Fibroblast of gingiva (primary cell): ENCODE results near the gene UPF2.
"Not testable (repeated sequence)": the region's sequence is repeated elsewhere in the genome, so short reads cannot be mapped to it uniquely, and the experiment has no call there.

ENCODE experiments used
- DNase-seq: peaks from one replicate; pipeline ENCODE4 v3.0.0-alpha.2; 2011; ENCODE audit warnings: low read depth

UPF2 gene

DNA sequence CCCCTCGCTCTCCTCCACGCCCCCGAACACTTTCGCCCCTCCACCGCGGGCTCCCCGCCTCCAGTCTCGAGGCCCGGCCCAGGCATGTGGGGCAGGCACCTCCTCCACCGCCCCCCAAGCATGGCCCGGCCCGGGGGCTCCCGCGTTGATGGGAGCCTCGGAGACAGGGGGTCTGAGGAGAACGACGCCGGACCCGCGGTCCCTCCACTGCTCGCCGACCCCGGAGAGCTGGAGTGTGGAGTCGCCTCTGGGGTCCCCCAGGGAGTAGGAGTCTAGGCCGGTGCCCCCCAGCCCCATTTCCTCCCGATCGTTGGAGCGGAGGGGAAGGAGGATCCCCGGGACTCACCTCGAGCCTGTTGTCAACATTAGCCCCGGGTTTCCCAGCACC is 206 bp downstream of the UPF2 start:
- no peak for DNase-seq

DNA sequence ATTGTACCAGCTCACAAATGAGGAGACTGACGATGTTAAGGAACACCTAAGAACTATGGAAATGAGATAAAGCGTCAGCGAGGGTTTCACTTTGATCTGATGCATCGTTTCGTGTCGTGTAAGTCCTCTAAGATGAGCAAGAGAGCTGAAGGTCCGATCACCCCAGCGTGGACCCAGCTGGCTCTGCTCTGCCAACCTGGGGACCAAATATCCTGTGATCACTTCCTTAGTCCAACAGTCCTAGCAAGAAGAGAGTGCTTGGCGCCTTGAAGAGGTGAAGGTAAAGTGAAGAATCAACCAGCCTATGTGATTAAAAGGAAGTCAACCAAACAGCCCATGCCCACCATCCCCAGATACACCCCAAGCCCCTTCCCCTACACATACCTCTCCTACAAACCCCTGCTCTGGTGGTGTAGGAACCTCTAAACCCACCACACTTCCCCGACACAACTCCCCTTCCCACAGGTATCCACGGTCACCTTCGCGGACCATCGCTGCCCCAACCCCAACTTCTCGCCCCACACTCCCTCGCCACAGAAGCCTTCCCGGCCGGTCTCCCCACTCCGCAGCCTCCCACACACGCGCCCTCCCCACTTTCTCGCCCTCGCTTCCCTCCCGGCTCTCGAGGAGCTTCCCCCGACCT is 722 bp downstream of the UPF2 start:
- peak; percentile 12 for DNase-seq

DNA sequence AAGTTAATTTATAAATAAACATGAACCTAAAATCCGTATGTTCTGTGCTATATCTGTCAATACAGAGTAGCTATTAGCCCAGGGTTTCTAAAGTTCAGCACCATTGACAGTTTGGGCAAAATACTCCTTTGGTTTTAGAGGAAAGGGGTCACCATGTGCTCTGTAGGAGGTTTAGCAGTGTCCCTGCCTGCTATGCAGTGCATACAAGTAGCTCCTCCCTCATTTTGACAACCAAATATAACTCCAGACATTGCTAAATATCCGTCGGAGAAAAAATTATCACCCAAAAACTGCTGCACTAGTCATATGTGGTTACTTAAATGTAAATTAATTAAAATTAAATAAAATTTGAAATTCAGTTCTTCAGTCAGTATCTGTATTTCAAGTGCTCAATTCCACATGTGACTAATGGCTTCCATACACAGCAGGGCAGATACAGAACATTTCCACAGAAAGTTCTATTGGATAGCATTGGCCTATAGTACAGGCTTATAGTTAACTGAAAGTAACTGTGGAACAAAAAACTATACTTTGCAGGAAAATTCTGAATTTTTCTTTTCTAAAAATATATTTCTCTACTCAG is 6.4 kb downstream of the UPF2 start:
- DNase-seq = no peak

DNA sequence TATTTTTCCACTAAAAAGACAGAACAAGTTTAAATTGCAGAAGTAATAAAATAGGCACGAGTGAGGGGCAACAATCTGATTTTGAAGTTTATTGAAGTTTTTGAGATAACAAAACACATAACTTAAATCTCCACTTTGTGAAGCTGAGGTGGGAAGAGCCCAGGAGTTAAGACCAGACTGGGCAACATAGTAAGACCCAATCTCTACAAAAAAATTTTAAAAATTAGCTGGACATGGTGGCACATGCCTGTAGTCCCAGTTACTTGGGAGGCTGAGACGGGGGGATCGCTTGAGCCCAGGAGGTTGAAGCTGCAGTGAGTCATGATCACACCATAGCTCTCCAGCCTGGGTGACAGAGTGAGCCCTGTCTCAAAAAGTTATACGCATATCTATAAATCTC is 11.2 kb downstream of the UPF2 start:
- no peak for DNase-seq

DNA sequence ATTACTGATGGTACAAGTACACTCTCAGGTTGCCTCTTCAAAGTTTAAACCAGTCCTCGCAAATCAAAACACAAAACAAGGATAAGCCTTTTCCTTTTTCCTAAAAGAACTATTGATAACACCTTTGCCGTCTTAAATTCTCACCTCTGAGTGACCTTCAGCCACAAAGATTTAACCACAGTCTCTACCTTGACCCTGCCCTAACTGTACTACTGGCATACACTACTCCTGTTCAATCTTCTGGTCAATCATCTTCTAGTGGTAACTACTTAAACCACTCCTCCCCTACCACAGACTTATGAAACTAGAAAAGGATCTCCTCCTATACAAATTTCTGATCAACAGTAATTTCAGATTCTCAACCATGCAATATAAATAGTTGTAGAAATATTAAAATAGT is 15.1 kb downstream of the UPF2 start:
- DNase-seq = no peak

DNA sequence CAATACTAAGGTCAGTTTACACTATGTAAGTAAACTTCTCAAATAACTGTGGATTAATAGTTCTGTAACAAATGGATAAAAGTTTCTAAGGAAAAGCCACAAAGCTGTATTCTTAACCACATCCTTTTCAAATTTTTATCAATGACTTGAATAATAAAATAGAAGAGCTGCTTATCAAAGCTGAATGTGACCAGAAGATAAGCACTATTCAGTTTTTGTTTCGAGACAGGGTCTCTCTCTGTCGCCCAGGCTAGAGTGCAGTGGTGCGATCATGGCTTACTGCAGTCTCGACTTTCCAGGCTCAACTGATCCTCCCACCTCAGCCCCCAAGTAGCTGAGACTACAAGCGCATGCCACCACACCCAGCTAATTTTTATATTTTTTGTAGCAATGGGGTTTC is 17.0 kb downstream of the UPF2 start:
- no peak for DNase-seq

DNA sequence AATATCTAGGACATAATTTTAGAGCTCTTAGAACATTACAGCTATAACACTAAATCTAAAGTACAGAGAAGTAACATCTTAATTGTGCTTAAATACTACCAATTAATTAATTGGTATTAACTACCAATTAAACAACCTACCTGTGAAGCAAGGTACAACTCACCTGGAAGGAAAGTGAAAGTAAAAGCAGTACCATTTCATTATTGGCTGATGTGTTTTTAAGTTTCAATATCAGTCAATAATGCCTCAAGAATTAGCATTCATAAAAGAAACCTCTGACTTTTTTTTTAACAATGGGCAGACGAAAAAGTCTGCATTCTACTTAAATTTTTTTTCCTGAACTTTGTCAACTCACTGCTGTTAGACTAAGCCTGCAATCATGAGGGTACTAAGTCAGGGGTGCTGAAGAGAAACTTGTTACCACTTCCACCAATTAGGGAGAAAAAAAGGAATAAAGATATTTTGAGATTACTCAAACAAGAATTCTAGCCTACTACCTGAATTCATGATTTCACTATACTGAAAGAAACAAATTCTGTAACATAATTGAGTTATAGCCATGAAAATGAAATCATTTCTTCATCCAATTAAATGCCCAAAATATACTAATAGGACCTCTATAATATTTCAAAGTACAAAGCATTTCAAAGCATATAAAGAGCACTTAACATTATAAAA is 19.9 kb downstream of the UPF2 start:
- no peak for DNase-seq

DNA sequence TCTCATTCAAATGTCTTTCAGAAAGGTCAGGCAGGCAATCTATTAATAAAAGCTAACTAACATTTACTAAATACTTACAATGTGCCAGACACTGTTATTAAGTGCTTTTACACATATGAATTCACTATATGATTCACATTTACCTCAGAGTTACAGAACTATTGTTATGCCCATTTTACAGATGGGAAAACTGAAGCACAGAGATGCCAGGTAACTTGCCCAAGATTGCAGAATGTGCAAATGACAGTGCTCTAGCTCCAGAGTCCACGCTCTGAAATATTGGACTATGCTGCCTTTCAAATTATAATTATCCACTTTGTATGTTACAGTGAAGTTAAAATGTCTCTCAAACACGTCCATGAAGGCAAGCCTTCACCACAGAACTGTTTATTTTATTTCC is 22.0 kb downstream of the UPF2 start:
- no peak for DNase-seq

DNA sequence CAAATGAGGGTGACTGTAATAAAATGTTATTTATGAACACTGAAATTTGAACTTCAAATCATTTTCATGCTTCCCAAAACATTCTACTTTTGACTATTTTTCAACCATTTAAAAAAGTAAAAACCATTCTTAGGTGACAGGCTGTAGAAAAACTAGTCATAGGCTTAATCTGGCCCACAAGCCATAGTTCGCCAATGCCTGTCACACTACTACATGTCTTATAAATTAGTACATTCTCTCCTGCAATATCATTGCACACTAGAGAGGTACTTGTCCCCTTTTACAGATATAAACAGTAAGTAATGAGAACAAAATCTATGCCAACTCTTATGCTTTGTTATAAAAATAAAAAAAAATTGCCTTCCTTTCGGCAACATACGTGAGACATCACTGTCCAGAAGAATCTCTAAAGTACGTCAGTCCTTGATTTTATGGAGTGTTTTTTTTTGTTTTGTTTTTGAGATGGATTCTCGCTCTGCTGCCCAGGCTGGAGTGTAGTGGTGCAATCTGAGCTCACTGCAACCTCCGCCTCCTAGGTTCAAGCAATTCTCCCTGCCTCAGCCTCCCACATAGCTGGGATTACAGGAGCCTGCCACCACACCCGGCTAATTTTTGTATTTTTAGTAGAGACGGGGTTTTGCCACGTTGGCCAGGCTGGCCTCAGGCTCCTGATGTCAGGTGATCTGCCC is 23.2 kb downstream of the UPF2 start:
- DNase-seq = peak; percentile 3

DNA sequence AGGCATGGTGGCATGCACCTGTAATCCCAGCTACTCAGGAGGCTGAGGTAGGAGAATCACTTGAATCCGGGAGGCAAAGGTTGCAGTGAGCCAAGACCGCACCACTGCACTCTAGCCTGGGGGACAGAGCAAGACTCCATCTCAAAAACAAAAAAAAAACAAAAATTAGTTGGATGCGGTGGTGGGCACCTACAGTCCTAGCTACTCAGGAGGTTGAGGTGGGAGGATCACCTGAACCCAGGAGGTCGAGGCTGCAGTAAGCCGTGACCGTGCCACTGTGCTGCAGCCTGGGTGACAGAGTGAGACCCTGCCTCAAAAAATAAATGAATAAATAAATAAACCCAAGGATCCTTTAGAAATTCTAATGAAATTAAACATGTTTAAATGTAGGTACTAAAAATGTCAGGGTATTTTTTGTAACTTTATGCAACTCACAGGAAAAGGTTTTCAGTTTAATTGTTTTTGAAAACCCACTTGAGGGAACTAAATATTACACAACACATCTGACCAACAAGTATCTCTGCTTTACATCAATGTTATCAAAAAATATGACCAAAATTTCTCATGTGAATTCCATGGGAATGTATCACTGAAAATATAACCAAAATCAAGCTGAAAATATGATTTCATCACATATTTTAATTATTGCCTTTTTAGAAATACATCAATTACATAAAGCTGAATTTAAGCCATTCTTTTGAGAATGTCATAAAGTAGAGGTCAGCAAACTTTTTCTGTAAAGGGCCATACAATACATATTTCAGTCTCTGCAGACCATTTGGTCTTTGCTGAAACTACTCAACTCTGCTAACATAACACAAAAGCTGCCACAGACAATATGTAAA is 23.9 kb downstream of the UPF2 start:
- peak; percentile 60 for DNase-seq

DNA sequence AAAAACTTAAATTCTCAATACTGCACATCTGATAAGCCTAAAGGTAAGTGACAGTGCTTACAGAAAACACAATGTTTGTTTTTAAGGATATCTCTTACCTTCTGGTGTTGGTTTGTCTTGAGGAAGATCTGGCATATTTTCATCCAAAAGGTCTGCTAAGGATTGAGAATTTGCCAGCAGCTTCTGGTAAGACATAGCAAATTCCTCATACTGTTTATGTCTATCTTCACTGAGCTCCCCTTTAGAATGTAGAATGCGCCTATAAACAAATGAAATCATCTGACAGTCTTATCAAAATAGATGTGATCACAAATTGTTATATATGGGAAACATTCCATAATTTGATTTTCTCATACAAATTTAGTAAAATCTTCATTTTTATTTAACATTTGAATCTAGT is 28.7 kb downstream of the UPF2 start:
- no peak for DNase-seq

DNA sequence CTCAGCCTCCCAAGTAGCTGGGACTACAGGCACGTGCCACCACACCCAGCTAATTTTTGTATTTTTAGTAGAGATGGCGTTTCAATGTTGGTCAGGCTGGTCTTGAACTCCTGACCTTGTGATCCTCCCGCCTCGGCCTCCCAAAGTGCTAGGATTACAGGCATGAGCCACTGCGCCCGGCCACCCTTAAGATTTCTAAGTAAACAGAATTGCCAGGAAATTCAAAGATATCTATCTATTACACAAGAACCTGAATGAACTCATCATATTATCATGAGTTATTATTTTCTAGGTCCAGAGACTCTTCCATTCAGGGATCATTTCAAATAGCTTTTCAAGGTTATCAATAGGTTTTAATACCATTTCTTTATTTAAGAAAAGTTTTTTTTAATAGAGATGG is 29.2 kb downstream of the UPF2 start:
- not testable (repeated sequence) for DNase-seq

DNA sequence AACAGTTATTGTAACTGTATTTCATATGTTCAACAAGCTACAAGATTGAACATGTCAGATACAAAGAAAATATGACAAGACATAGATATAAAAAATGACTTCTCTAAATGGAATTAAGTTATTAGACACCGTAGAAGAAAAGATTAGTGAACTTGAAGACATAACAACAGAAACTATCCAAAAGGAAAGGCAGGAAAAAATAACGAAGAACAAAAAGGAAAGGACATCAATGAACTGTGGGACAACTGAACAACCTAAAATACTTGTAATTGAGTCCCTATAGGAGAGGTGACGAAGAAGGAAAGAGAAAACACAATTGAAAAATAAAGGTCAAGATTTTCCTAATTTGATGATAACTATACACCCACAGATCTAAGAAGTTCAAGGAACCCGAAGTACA is 32.3 kb downstream of the UPF2 start:
- DNase-seq = no peak

DNA sequence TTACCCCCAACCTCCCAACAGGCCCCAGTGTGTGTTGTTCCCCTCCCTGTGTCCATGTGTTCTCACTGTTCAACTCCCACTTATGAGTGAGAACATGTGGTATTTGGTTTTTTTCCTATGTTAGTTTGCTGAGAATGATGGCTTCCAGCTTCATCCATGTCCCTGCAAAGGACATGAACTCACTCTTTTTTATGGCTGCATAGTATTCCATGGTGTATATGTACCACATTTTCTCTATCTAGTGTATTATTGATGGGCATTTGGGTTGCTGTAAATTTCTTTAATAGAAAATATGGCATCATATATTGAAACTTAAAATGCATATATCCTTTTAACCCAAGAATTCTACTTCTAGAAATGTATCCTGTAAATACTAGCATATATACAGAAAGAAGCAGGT is 33.8 kb downstream of the UPF2 start:
- DNase-seq = not testable (repeated sequence)

DNA sequence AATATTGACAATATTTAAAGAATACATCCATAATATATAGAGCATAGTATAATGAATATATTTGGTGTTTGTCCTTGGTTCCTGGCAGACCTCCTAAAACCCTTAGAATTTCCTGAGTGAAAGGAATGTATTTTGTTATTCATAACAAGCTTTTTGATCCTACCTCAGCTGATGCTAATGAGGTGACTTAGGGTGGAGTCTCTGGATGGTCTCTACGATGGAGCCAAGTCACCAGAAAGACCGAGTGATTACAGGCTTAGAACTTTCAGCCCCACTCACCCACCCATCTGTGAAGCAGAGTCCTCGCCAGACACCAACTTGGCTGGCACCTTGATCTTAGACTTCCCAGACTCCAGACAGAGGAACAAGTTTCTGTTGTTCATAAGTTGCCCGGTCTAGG is 35.9 kb downstream of the UPF2 start:
- DNase-seq = no peak

DNA sequence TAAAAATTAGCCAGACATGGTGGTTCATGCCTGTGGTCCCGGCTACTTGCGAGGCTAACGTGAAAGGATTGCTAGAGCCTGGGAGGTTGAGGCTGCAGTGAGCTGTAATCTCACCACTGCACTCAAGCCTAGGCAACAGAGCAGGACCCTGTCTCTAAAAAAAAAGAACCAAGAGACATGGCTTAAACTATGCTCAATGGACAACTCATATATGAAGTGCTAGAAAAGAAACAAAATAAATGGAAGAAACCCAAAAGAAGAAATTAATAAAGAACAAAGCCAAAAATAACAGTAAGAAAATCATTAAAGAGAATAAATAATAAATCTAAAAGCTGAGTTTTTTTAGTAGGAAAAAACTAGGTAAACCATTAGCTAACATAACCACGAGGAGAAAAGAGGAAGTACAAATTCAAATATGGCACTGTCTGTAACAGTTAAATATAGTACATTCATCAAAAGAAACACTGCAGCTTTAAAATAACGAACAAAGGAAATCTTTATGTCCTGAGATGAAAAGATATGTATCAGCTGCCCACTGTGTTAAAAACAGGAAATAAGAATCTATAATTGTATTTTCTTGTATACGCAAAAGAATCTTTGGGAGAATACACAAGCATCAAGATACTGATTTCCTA is 48.7 kb downstream of the UPF2 start:
- DNase-seq = no peak

DNA sequence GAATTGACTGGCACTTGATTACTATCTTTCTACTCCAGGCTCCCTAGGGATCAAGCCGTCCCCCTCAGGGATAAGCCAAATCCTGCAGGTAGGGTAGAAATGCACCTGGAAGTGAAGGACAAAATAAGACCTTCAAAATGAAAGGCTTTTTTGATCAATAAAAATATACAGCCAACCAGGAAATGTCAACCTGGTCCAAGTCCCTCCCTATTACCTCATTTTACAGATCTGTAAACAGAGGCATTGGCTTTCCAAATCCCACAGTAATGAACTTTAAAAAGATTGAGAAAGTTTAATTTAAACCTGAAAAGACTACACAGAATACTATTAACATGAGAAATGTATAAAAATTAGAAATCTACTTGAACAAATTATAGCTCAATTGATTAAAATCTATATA is 53.7 kb downstream of the UPF2 start:
- DNase-seq = no peak

DNA sequence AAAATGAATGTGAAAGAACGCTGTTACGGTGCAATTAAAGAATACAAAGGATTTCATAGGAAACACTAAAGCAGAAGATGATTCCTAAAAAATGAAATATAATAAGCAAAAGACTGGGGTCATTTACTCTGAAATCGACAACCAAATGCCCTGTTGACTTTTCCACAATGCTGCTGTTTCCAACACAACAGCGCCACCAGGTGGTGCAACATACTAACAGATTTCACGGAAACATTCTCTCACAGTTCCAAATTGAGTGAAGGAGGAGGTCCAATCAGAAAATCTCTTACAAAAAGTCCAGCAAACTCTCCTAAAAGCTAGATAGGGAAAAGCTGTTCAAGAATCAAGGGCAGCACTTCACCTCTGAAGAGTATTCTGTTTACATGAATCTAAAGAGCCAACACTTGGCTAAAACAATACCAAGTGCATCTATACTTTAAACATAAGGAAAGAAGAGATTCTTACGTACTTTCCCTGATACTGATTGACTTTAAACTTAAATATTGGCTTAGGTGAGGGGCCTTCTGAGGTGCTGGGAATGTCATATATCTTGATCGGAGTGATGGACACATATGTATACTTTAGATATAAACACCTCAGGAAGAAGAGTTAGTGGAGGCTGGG is 55.9 kb downstream of the UPF2 start:
- DNase-seq = peak; percentile 74

DNA sequence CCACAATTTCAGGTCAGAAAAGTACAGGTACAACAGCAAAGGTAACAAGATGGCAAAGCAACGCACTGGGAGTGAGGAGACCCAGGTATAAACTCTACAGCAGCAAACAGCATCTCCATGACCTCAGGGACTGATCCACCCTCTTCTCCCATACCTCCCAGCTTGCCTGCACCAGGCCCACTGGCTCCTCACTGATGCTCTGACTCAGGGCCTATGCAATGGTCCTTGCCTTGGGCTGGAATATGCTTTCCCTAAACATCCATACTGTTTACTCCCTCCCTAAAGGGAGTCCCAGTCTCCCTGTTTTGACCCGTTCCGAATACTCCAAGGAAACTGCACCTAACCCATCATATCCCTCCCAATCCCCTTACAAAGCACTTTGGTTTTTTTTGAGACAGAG is 60.4 kb downstream of the UPF2 start:
- DNase-seq = no peak

DNA sequence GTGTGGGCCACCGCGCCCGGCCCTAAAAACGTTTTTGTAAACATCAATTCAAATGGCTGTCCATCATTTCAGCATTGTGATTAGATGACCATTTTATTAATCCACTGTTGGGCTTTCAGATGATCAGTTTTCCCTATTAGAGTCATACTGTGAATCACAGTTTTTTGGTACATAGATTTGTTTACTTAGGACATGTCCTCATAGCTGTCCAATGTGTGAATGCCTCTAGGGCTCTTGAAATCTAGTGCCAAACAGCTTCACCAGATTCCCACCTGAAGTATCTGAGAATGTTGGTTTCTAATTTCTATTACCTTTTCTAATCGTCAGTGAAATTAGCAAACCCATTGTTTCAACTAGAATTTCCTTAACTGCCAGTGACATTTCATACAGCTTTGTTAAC is 66.8 kb downstream of the UPF2 start:
- no peak for DNase-seq

DNA sequence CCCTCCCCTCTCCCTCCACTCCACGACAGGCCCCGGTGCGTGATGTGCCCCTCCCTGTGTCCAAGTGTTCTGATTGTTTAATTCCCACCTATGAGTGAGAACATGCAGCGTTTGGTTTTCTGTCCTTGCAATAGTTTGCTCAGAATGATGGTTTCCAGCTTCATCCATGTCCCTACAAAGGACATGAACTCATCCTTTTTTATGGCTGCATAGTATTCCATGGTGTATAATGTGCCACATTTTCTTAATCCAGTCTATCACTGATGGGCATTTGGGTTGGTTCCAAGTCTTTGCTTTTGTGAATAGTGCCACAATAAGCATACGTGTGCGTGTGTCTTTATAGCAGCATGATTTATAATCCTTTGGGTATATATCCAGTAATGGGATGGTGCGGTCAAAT is 70.1 kb downstream of the UPF2 start:
- not testable (repeated sequence) for DNase-seq
